Dedifferentiated amniotic fluid mesenchymal stem cell (primary cell): ENCODE data around the gene SEC16A.
A peak's percentile ranks its signal among the peaks of the same experiment; 100 is the strongest.

Experiments
- DNase-seq: peaks from one replicate; pipeline ENCODE4 v3.0.0-alpha.2; 2016; ENCODE audit errors: extremely low spot score

Gene SEC16A

DNA sequence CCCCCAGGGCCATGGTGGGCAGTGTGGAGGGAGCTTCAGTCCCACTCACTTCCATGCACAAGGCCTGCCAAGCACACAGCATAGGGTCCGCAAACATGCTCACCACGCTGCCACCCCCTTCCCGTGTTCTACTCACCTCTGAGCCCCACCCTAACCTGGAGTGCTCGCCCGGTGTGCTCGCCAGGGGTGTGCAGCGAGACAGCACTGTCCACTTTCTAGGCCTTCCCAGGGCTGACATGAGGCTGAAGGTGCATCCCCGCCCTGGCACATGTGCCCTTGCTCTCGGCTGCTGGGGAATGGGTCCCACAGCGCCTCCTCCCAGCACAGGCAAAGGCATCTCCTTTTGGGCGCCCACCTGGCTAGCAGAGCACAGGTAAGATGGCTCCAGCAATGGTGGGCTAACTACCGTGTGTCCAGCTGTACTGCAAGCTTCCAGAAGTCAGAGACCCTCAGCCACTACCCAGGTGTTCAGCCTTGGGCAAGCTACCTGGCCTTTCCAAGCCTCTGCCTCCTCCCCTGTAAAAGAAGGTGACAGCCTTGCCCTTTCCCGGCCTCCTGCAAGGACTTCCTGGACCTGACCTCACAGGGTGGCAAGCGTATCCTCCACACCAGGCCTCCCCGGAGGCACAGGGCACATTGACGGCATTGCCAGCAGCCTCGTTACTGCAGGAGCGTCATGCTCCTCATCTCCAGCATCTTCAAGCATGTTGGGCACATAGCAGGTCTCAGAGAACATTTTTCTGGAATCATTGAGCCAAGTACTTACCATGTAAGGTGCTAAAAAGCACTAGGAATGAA is 4.2 kb upstream of the SEC16A start:
- no peak for DNase-seq

GRCh38 chr9:136486131-136486530 is 3.3 kb upstream of the SEC16A start:
- no peak for DNase-seq

DNA sequence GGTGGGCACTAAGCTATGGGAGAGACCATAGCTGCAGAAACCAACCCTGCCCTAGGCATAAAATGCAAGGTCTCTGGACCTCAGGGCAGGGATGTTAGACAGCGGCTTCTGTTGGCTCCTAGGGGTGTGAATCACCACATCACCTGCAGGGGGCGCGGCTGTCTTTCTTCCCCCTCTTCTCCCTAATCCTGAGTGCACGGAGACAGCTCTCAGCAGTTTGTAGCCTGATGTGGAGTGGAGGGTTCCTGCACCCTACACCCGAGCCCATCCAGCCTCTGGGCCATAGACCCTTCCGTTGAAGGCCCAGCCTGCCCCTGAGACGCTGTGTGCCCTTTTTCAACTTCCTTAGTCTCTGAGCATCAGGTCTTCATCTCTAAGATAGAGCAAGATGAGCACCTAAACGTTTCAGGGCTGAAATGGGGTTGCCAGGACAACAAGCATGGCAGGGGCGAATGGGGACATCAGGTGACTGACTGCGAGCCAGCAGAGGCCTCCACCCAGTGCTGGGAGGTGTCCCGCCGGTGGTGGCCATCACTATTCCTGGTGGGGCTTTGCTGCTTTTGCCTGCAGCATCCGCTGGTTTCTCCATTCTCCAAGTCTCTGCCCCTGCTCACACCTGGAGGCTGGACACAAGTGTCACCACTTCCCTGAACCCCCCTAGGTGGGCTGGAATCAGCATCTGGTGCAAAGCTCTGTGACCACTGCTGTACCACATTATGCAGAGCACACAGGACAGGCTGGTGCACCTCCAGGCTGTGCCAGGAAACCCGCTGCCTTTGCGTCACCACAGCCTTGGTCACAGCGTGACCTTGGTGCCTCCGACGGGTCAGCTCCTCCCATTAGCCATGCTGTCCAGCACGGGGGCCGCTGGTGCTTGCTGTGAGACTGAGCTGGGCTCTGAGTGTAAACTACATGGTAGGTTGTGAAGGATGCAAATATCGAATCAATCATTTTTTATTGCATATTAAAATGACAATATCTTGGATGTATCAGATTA is 2.5 kb upstream of the SEC16A start:
- peak; percentile 58 for DNase-seq

- no peak for DNase-seq
Measured at GRCh38 chr9:136484153-136485048, 1.6 kb upstream of the SEC16A start.

- DNase-seq, result peak; percentile 87
Measured at GRCh38 chr9:136483589-136484152, 831 bp upstream of the SEC16A start.

DNA sequence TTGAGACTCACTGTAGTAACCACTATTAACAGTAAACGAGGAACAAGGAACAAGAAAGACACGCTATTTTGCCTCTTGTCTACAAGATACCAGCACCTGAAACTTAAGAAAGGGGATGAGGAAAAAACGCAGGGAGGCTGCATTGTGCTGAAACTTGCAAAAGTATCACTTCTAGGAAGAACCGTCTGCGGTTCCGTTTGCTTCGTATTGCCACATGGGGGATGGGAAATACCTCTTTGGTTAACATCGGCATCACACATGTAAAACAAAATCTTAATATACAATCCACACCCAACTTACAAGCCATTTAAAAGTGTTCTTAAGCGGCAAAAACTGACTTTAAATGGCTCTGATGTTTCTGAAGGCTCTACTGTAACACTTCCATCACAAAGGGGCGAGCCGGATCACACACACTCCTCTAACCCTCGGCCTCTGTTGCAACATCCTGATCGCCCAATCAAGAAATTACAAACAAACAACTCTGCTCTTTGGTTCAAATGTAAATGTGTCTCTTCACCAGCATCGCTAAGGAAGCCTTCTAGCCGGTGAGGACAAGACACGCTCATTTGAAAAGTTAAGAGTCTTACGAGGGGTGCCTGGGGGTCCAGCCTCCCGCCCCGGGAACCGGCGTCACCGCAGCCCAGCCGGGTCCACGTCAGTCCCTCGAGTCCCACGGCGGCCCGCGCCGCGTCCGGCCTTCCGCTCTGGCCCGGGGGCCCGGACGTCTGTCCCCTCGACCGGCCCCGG is 621 bp downstream of the SEC16A start:
- DNase-seq, result peak; percentile 26

- no peak for DNase-seq
Measured at GRCh38 chr9:136481558-136481957, 1.3 kb downstream of the SEC16A start.

DNA sequence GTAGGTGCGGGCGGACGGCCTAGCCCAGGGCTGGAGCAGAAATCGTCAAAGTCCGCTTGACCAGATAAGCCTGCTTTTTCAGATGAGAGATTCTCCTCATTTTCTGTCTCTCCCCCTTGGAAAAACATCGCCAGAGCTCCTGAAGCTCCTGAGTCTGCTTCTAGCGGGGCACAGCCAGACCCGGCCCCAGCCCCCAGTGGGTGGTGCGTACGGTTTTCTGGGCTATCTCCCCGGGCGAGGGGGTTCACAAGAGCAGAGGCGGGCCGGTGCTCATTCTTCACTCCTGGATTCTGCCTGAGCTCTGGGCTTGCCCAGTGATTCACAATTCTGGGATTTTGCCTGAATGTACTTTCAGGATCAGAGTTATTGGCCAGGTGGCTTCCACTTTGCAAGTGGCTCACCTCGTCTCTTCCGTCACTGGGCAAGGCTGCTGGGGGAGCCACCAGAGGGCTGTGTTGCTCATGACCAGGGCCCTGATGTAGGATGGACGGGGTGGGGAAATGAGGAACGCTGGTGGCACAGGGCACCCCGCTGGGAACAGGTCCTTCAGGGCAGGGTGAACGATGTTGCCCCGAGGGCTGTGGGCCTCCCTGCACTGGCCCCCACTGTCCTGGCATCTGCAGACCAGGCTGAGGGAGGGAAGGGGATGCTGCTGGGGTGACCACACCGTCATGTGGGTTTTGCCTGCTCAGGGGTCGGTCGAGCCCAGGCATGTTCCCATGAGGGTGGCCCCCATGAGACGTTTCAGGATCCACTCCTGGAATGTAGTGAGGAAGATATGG is 6.3 kb downstream of the SEC16A start:
- DNase-seq, result no peak

DNA sequence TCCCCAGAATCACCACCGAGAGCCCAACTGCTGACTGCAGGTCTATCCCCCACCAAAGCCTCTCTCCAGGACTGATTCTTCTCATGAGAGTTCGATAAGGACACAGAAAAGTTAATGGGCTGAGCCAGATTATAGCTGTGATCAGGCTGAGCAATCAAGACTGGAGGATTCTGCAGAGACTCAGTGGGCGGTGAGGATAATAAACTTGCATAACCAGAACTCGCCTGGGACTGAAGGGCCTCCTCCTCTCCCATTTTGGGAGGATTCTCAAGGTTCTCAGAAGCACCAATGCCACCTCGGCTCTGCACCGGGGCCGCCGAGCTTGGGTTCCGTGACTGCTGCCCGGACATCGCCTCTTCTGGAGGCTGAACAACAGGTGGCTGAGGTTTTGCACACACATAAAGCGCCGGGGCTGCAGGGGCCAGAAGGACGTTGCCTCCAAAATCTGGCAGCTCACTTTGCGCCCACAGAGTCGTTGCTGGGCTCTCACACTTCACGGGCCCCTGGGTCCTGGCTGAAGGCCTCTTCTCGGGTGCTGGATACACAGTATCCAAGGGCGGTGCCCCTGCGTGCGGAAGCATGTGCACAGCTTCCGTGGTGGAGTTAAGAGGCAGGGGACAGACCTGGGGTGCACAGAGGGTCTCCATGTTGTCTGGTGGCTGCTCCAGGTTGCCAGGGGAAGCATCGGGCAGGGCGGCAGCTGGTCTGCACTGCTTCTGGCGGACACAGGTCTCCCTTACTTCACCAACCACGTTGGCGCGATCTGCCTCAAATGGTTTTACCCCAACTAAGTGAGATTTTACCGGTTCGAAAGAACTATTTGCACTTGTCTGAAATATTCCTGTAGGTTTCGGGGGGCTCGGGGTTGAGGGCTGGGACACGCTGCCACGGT is 7.6 kb downstream of the SEC16A start:
- DNase-seq, result no peak

- DNase-seq, result no peak
Measured at GRCh38 chr9:136474021-136474640, 8.7 kb downstream of the SEC16A start.

DNA sequence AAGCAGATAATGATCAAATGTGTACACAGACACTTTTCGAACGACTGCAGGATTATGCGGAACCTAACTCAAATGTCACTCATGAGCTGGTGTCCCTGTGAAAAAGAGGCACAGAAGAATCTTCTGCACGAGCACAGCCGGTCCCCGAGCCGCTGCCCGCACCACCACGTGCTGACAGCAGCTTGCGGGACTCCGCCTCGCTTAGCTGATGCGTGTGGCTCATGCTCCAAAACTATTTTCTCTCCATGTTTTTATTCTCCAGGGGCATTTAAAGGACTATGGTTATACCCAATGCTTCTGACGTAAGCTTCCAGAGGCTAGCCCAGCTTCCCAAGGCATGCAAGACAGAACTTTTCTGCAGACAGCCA is 9.5 kb downstream of the SEC16A start:
- no peak for DNase-seq

- DNase-seq, result no peak
Measured at GRCh38 chr9:136472640-136473353, 10.0 kb downstream of the SEC16A start.

- DNase-seq, result no peak
Measured at GRCh38 chr9:136471802-136472487, 10.9 kb downstream of the SEC16A start.

GRCh38 chr9:136470792-136471469 is 11.9 kb downstream of the SEC16A start:
- DNase-seq, result no peak

DNA sequence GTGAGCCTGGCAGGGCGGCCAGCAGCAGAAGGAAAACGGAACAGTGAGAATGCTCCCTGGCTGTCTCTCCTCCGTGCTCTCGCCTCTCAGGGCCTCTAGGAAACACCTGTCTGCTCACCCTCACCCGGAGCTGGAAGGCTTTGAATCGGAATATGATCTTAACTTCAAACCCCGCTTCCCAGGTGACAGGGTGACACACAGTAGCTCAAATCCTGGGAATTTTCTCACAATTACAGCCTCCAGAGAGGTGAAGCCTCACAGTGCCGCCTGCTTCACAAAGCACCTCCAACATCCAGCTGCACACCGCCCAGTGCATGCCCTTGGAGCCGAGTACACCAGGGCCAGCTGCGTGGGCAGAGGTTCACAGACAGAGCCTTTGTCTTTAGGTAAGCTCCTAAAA is 12.5 kb downstream of the SEC16A start:
- DNase-seq, result no peak

DNA sequence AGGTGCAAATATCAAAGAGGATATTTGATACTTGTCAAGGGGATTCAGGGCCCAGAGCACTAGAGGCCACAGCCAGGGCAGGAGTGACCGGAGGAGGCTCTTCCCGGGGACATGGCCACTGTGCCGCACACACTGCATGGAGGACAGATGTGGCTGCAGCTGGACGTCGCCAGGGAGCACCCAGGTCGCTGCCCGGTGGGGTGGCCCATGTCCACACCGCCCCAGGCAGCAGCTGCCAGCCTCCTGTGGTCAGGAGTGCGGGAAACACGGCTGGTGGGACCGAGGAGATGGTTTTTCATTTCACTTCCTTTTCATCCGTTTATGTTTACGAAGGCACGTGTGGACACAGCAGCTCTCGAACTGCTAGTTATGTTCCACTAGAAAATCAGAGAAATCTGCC is 15.1 kb downstream of the SEC16A start:
- no peak for DNase-seq

GRCh38 chr9:136466155-136466541 is 16.7 kb downstream of the SEC16A start:
- DNase-seq, result no peak
